ENCODE measurements around the gene BTBD2.
A peak's percentile ranks its signal among the peaks of the same experiment; 100 is the strongest.

BTBD2 gene

GRCh38 chr19:2061495-2062388 is 46.2 kb upstream of the BTBD2 start:
- peak overlapping the region; percentile 43 to 57 for H3K4me3 ChIP-seq (replicated peaks in 1 of 2; ENCODE audit: low read depth in 2 of 2, low read length in 2 of 2)
- DNase-seq (ENCODE audit: low read depth in 2 of 2): peak; percentile 99
- TF ChIP-seq, protein P1, sequence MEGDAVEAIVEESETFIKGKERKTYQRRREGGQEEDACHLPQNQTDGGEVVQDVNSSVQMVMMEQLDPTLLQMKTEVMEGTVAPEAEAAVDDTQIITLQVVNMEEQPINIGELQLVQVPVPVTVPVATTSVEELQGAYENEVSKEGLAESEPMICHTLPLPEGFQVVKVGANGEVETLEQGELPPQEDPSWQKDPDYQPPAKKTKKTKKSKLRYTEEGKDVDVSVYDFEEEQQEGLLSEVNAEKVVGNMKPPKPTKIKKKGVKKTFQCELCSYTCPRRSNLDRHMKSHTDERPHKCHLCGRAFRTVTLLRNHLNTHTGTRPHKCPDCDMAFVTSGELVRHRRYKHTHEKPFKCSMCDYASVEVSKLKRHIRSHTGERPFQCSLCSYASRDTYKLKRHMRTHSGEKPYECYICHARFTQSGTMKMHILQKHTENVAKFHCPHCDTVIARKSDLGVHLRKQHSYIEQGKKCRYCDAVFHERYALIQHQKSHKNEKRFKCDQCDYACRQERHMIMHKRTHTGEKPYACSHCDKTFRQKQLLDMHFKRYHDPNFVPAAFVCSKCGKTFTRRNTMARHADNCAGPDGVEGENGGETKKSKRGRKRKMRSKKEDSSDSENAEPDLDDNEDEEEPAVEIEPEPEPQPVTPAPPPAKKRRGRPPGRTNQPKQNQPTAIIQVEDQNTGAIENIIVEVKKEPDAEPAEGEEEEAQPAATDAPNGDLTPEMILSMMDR (IDR thresholded peaks at IDR 0.05; ENCODE audit: low read depth, low read length): no peak

GRCh38 chr19:2060884-2061494 is 45.5 kb upstream of the BTBD2 start:
- peak overlapping the region; percentile 30 to 54 for H3K4me3 ChIP-seq (replicated peaks in 1 of 2; ENCODE audit: low read depth in 2 of 2, low read length in 2 of 2)
- DNase-seq (ENCODE audit: low read depth in 2 of 2): peak; percentile 83 to 87
- TF ChIP-seq, protein P1 (IDR thresholded peaks at IDR 0.05; ENCODE audit: low read depth, low read length): no peak

- DNase-seq (ENCODE audit: low read depth in 2 of 2): peak; percentile 64 to 75
- TF ChIP-seq, protein P1 (IDR thresholded peaks at IDR 0.05; ENCODE audit: low read depth, low read length): no peak
- H3K4me3 ChIP-seq (replicated peaks in 1 of 2; ENCODE audit: low read depth in 2 of 2, low read length in 2 of 2): peak overlapping the region in 1 of 2 donors; percentile 7
These were observed 44.1 kb upstream of the BTBD2 start for GRCh38 chr19:2059422-2060201.

DNA sequence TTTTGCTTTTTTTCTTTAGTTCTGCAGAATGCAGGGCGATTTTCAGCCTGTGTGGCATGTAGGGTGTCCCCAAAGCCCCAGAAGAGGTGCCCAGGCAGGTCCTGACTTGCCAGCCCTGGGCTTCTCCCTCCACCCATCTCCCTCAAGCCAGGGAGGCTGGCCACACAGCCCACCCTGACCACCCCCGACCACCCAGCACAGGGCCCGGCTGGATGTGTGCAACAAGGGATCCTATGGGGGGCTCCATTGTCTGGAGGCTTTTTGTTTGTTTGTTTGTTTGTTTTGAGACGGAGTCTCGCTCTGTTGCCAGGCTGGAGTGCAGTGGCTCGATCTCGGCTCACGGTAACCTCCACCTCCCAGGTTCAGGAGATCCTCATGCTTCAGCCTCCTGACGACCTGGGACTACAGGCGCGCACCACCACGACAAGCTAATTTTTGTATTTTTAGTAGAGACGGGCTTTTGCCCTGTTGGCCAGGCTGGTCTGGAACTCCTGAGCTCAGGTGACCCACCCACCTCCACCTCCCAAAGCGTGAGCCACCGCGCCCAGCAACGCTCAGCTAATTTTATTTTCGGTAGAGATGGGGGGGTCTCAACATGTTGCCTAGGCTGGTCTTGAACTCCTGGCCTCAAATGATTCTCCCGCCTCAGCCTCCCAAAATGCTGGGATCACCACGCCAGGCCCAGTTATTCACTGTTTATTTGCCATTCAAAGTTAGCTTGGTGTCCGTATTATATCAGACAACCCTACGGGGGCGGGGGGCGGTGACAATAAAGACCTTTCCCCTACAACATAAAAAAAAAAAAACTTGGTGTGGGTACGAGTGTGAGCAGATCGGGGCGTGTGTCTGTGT is 43.3 kb upstream of the BTBD2 start:
- H3K4me3 ChIP-seq (replicated peaks in 1 of 2; ENCODE audit: low read depth in 2 of 2, low read length in 2 of 2): no peak overlapping the region
- TF ChIP-seq, protein P1 (IDR thresholded peaks at IDR 0.05; ENCODE audit: low read depth, low read length): no peak
- DNase-seq (ENCODE audit: low read depth in 2 of 2): no peak

- TF ChIP-seq, protein P1 (IDR thresholded peaks at IDR 0.05; ENCODE audit: low read depth, low read length): no peak
- DNase-seq (ENCODE audit: low read depth in 2 of 2): no peak
- no peak overlapping the region for H3K4me3 ChIP-seq (replicated peaks in 1 of 2; ENCODE audit: low read depth in 2 of 2, low read length in 2 of 2)
These were observed 42.3 kb upstream of the BTBD2 start for GRCh38 chr19:2057484-2058469.
